Chondrocyte (in vitro differentiated cells): ENCODE measurements around the gene ABLIM1. TPM values are rescaled to one million over a fixed set of nuclear protein-coding genes. Genes with fewer than 3 reads are reported as not detected.

ENCODE experiments used
- DNase-seq: peaks from one replicate; pipeline ENCODE4 v3.0.0; 2021; ENCODE audit warnings: mixed read lengths, low spot score
- H3K27ac Mint-ChIP-seq: one replicate; pipeline ENCODE4 v1.8.0; 2021; ENCODE audit warnings: mild to moderate bottlenecking, moderate library complexity, mixed read lengths; ENCODE audit not compliant: unreplicated experiment
- H3K27me3 Mint-ChIP-seq: 2 replicates; pipeline ENCODE4 v1.8.0; 2021; ENCODE audit warnings: low read depth, mixed read lengths
- H3K36me3 Mint-ChIP-seq: 2 replicates; pipeline ENCODE4 v1.8.0; 2021; ENCODE audit warnings: low read depth, mixed read lengths
- H3K4me1 Mint-ChIP-seq: 2 replicates; pipeline ENCODE4 v1.8.0; 2021; ENCODE audit warnings: low read depth, mild to moderate bottlenecking, mixed read lengths
- H3K4me3 Mint-ChIP-seq: one replicate; pipeline ENCODE4 v1.8.0; 2021; ENCODE audit warnings: mild to moderate bottlenecking, moderate library complexity, mixed read lengths; ENCODE audit not compliant: unreplicated experiment
- H3K9me3 Mint-ChIP-seq: 2 replicates; pipeline ENCODE4 v1.8.0; 2021; ENCODE audit warnings: low read depth, mixed read lengths
- total RNA-seq: library from RNA; stranded (reverse); gene quantifications from 3 replicates; pipeline ENCODE4 v1.2.1, GENCODE V29; 2021
- TF ChIP-seq, protein P1 (sequence below): fragments of 200-600 bp; sonication (generic); IDR thresholded peaks from 2 replicates; pipeline ENCODE4 v1.5.0; 2021; ENCODE audit warnings: antibody characterized with exemption, mild to moderate bottlenecking, moderate library complexity

Gene ABLIM1
- total RNA-seq, 1 donor from 2014 or later: 15.7 TPM

DNA sequence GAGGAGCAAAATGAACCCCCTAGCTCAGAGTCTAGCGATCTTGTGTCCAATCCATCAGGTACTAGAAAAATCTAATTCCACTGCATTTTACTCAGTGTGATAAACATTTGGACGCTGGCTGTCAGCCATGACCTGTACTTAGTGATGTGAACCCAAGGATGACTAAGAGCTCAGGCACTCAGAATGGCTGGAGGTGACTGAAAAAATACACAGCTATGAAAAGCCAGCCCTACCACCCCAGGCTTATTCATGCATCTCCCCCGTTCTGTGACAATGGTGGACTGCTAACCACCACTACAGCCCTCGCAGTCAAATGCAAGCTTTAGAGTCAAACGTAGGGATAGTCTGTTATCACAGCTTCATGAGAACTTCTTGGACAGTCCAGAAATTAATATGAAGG is 268.6 kb downstream of the ABLIM1 start:
- no peaks in the 10 kb centered on the region for H3K36me3 Mint-ChIP-seq
- peaks cover 55% of the 10 kb centered on the region for H3K4me1 Mint-ChIP-seq
- TF ChIP-seq, protein P1, sequence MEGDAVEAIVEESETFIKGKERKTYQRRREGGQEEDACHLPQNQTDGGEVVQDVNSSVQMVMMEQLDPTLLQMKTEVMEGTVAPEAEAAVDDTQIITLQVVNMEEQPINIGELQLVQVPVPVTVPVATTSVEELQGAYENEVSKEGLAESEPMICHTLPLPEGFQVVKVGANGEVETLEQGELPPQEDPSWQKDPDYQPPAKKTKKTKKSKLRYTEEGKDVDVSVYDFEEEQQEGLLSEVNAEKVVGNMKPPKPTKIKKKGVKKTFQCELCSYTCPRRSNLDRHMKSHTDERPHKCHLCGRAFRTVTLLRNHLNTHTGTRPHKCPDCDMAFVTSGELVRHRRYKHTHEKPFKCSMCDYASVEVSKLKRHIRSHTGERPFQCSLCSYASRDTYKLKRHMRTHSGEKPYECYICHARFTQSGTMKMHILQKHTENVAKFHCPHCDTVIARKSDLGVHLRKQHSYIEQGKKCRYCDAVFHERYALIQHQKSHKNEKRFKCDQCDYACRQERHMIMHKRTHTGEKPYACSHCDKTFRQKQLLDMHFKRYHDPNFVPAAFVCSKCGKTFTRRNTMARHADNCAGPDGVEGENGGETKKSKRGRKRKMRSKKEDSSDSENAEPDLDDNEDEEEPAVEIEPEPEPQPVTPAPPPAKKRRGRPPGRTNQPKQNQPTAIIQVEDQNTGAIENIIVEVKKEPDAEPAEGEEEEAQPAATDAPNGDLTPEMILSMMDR: no peak
- H3K4me3 Mint-ChIP-seq: no peak overlapping the region
- no peaks in the 10 kb centered on the region for H3K9me3 Mint-ChIP-seq
- no peaks in the 10 kb centered on the region for H3K27me3 Mint-ChIP-seq
- peak overlapping the region; percentile 19 for H3K27ac Mint-ChIP-seq
- DNase-seq: no peak

DNA sequence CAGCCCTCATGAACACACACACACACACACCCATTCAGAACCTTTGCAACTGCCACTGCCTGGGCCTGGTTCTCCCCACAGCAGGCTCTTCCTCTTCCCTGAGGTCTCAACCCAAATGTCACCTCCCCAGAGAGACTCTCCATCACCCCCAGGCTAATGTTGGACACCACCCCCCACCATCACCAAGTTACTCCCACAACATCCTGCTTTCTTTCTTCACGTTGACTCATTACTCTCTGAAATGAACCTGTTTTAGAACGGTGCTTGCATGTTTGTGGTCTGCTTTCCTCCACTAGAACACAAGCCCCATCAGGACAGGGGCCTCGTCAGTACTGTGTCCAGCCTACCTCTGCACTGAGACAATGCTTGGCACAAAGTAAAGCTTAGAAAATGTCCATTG is 269.8 kb downstream of the ABLIM1 start:
- no peaks in the 10 kb centered on the region for H3K27me3 Mint-ChIP-seq
- no peak overlapping the region for H3K27ac Mint-ChIP-seq
- H3K4me1 Mint-ChIP-seq: peaks cover 46% of the 10 kb centered on the region
- no peaks in the 10 kb centered on the region for H3K9me3 Mint-ChIP-seq
- TF ChIP-seq, protein P1: no peak
- no peaks in the 10 kb centered on the region for H3K36me3 Mint-ChIP-seq
- no peak overlapping the region for H3K4me3 Mint-ChIP-seq
- no peak for DNase-seq

DNA sequence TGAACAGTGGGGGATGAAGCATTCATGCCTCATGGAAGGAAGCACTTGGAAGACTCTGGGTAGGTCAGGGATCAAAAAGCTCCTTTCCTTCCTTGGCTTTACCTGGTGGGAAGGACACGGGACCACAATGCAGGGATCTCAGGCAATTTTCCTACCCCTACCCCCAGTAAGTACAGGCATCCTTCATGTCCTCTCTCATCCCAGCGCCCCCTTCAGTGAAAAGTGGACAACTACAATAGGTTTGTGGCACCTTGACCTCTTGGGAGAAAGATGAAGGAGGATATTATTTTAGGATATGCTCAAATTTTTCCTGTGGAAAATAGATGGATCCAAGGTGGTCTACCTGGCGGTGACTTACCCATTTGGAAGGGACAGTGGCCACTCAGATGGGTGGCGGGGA is 270.3 kb downstream of the ABLIM1 start:
- H3K36me3 Mint-ChIP-seq: no peaks in the 10 kb centered on the region
- peaks cover 41% of the 10 kb centered on the region for H3K4me1 Mint-ChIP-seq
- no peak for DNase-seq
- H3K4me3 Mint-ChIP-seq: no peak overlapping the region
- H3K27ac Mint-ChIP-seq: no peak overlapping the region
- TF ChIP-seq, protein P1: no peak
- H3K27me3 Mint-ChIP-seq: no peaks in the 10 kb centered on the region
- H3K9me3 Mint-ChIP-seq: no peaks in the 10 kb centered on the region

DNA sequence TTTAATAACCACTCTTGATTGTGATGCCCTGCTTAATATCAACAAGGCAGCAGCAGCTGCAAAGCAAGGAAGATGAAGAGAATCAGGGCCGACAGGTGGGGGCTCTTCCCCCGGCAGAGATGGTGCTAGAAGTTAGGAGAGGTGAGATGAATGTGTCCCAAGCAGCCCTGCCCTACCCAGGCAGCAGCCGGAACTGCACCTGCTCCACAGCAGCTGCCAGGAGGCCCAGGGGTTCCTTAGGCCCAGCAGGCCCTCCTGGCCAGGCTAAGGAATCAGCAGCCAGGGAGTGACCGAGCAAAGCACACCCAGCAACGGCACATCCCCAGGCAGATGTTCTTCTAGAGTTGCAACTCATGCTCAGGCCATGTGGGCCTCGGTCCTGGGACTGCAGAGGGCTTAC is 271.6 kb downstream of the ABLIM1 start:
- Mint-ChIP-seq H3K27me3 (peaks cover 2% of the 10 kb centered on the region), H3K4me1 (peaks cover 34% of the 10 kb centered on the region), H3K27ac (no peak overlapping the region), H3K4me3 (no peak overlapping the region), H3K9me3 (no peaks in the 10 kb centered on the region), H3K36me3 (no peaks in the 10 kb centered on the region)
- DNase-seq: no peak
- TF ChIP-seq, protein P1: no peak

DNA sequence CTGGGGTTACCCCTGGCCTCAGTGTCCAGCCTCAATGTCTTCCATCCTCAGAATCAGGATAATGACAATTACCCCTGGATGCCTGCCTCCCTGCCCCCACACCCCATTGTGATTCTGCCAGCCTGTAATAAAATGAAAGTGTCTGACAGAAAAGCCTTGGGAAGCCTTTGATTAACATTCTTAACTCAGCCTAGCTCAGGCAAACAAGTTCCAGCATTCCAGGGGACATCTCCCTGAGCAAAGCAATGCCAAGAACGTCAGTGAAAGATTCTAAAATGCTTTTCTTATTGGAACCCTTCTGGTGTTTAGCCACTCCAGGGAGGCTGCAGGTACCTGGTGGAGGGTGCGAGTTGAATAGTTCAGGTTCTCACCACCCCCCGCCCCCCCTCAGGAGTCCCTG is 272.5 kb downstream of the ABLIM1 start:
- Mint-ChIP-seq H3K36me3 (no peaks in the 10 kb centered on the region), H3K4me1 (peaks cover 28% of the 10 kb centered on the region), H3K27me3 (peaks cover 3% of the 10 kb centered on the region), H3K27ac (no peak overlapping the region), H3K4me3 (no peak overlapping the region), H3K9me3 (no peaks in the 10 kb centered on the region)
- TF ChIP-seq, protein P1: no peak
- DNase-seq: no peak
